Omental fat pad (tissue), 4 donors: ENCODE data around the gene VDR. TPM values are rescaled to one million over a fixed set of nuclear protein-coding genes. Genes with fewer than 3 reads are reported as not detected.

Experiments
- ATAC-seq: fragments of 150-250 bp; one replicate; pipeline ENCODE4 v1.9.1; 2016; ENCODE audit warnings: mild to moderate bottlenecking, moderate library complexity; ENCODE audit not compliant: low FRiP score
- DNase-seq: peaks from one replicate; pipeline ENCODE4 v3.0.0-alpha.2; 2019; ENCODE audit warnings: low spot score
- total RNA-seq, 4 donors: library from RNA; depleted of rRNA; stranded (reverse); fragments of >200 nt; gene quantifications; one replicate each; pipeline ENCODE4 v1.1.0, GENCODE V29; 2016
- TF ChIP-seq, protein P1 (sequence below), 3 donors: fragments of 450-650 bp; IDR thresholded peaks; one replicate each; pipeline ENCODE4 v1.5.1; 2016 to 2017; ENCODE audit warnings: antibody characterized with exemption in 3 of 3, mild to moderate bottlenecking in 3 of 3, moderate library complexity in 2 of 3

VDR gene
- total RNA-seq, 4 donors from 2014 or later: 2.8 to 10.0 (median 6.3) TPM

DNA sequence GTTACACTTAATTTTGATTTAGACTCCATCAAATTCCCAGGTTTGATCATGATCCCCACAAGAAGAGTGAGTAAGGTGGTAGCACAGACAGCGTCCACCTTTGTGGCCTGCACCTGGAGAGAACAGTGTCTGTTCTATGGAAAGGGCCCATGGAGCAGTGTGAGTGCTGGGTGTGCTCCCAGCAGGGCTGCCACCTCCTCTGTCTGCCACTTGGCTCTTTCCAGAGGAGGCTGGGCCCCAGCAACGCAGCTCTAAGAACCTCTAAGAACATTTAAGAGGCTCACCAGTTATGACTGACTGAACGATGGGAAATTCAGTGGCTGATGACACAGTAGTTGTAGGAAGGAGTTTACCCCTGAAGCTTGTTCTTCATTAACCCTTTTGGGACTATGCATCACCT lies 17.3 kb downstream of the VDR start:
- TF ChIP-seq, protein P1, sequence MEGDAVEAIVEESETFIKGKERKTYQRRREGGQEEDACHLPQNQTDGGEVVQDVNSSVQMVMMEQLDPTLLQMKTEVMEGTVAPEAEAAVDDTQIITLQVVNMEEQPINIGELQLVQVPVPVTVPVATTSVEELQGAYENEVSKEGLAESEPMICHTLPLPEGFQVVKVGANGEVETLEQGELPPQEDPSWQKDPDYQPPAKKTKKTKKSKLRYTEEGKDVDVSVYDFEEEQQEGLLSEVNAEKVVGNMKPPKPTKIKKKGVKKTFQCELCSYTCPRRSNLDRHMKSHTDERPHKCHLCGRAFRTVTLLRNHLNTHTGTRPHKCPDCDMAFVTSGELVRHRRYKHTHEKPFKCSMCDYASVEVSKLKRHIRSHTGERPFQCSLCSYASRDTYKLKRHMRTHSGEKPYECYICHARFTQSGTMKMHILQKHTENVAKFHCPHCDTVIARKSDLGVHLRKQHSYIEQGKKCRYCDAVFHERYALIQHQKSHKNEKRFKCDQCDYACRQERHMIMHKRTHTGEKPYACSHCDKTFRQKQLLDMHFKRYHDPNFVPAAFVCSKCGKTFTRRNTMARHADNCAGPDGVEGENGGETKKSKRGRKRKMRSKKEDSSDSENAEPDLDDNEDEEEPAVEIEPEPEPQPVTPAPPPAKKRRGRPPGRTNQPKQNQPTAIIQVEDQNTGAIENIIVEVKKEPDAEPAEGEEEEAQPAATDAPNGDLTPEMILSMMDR (IDR thresholded peaks at IDR 0.05): no peak
- DNase-seq (no peak), ATAC-seq (no peak)

DNA sequence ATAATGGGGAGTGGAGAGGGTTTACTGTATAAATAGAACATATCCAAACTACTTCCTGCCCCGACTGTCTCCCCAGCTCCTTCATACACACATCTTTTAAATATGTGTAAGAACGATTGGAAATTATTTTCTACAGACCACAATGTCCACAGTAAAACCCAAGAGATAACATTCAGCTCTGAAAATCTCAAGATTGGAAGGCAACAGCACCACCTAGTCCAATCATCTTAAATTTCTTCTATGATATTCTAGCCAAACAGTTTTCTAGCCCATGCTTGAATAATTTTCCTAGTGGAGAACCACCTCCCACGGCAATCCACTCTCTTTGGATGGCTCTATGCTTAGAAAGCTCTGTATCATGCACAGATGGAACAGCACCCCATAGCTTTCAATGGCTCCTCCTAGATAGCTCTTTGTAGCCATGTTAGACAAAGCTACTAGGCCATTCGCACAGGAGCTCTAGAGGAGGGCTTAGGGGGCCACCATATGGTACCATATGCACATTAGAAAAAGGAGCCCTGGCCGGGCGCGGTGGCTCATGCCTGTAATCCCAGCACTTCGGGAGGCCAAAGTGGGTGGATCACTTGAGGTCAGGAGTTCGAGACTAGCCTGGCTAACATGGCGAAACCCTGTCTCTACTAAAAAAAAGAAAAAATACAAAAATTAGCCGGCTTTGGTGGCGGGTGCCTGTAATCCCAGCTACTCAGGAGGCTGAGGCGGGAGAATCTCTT lies 18.1 kb downstream of the VDR start:
- DNase-seq (no peak), ATAC-seq (no peak)
- TF ChIP-seq, protein P1 (IDR thresholded peaks at IDR 0.05): no peak

DNA sequence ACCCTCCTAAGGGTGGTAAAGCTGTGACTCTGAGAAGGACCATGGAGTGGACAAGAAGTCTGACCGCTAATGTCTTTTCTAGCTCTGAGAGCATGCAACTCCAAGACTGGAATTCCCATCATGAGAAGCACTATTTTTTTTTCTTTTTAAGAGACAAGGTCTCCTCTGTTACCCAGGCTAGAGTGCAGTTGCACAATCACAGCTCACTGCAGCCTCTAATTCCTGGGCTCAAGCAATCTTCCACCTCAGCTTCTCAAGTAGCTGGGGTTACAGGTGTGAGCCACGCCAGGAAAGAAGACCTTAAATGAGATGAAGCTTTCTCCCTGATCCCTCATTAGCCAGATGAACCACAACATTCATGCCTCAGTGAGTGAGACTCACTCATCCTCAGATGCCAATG lies 19.2 kb downstream of the VDR start:
- no peak for DNase-seq
- no peak for ATAC-seq
- TF ChIP-seq, protein P1 (IDR thresholded peaks at IDR 0.05): no peak

DNA sequence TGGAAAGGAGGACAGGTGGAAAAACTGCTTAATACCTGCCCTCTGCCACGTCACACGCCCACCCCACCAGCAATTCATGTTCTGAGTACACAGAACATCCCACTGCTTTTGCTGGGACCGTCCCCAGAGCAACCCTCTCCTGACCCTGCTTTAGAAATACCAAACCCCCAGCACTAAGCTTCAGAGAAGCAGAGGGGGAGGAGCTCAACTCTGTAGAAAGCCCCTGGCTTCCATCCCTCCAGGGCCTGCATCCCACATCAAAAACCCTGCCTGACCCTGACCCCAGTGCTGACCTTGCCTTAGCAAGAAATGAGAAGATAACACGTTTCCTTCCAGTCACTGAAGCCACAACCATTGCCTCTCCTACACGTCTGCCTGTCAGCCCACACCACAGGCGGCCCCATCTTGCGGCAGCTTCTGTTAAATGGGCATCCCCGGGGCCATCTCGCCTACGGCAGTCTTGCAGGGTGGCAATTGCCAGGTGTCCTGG lies 19.7 kb downstream of the VDR start:
- TF ChIP-seq, protein P1 (IDR thresholded peaks at IDR 0.05): no peak
- no peak for DNase-seq

DNA sequence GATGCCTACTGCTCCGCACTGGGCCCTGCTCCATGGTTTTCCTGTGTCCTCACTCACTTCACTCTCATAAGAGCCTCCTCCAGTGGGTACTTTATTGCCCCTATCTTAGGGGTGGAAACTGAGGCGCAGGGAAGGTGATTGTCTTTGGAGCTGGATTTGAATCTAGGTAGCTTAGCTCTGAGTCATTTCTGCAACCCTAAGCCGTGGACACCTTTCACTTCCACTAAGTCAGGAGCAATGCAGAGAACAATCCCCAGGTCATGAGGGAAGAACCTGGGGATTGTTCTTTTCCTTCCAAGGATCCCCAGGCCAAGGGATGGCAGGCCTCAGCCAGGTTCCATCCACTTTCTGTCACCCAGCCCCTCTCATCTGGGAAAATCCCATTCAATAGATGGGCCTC lies 20.3 kb downstream of the VDR start:
- DNase-seq: no peak
- ATAC-seq: no peak
- TF ChIP-seq, protein P1 (IDR thresholded peaks at IDR 0.05): no peak

More for the DNA sequence above, 19.7 kb downstream of the VDR start:
- ATAC-seq: no peak

DNA sequence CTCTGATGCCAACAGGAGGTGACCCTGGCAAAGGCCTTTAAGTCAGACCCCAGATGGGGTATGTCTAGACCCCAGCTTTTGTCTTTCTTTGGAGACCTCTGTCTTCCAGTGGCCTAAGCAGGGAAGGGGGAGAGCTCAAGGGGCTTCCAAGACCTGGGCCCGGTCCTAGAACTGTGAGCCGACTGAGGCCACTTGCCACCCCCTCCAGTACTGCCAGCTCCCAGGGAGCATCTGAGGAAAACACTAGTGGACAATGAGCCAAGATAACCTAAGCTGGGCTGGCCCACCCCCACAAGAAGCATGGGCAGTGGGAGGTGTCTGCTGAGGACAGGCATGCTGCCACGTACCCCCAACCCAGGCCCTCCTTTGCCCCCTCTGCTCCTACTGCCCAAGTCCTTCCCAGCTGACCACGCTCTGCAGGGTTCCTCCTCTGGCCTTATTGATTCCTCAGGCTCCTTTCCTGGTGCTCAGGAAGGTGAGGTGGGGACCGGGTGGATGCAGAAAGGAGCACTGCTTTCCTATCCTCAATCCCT lies 21.1 kb downstream of the VDR start:
- ATAC-seq: no peak
- DNase-seq: no peak
- TF ChIP-seq, protein P1 (IDR thresholded peaks at IDR 0.05): no peak
